Thyroid gland (tissue), 4 donors: ENCODE measurements around the gene RALB. TPM values are rescaled to one million over a fixed set of nuclear protein-coding genes. Genes with fewer than 3 reads are reported as not detected.

Source experiments
- DNase-seq, 2 donors: peaks; one replicate each; pipeline ENCODE4 v3.0.0-alpha.2; 2019
- H3K27ac ChIP-seq, 3 donors: fragments of 200-600 bp; sonication (generic); 1 replicate in 2 of 3; 2 replicates in 1 of 3; pipeline ENCODE4 v1.5.1; 2016 to 2019; ENCODE audit warnings: mild to moderate bottlenecking in 1 of 3, moderate library complexity in 1 of 3
- H3K27me3 ChIP-seq: fragments of 200-600 bp; sonication (generic); one replicate; pipeline ENCODE4 v1.5.1; 2019
- H3K36me3 ChIP-seq, 2 donors: fragments of 200-600 bp; sonication (generic); one replicate each; pipeline ENCODE4 v1.5.1; 2016 to 2019
- H3K4me1 ChIP-seq, 2 donors: fragments of 200-600 bp; sonication (generic); one replicate each; pipeline ENCODE4 v1.5.1; 2017 to 2019
- H3K4me3 ChIP-seq, 3 donors: fragments of 200-600 bp; sonication (generic); replicated peaks in 1 of 3; 1 replicate in 2 of 3; 2 replicates in 1 of 3; pipeline ENCODE4 v1.5.1; 2016; ENCODE audit warnings: mild to moderate bottlenecking in 1 of 3
- H3K9me3 ChIP-seq: fragments of 200-600 bp; sonication (generic); one replicate; pipeline ENCODE4 v1.5.1; 2017
- CTCF ChIP-seq, 6 experiments: fragments of 200-600 bp in 3 of 6; fragments of 450-650 bp in 3 of 6; sonication (generic) in 3 of 6; IDR thresholded peaks; one replicate each; pipeline ENCODE4 v1.5.1; 2016 to 2019; ENCODE audit warnings: antibody characterized with exemption in 6 of 6, mild to moderate bottlenecking in 2 of 6, inconsistent platforms in 1 of 6, moderate library complexity in 1 of 6
- POLR2A ChIP-seq, 2 donors: fragments of 450-650 bp; IDR thresholded peaks; one replicate each; pipeline ENCODE4 v1.6.1; 2017; ENCODE audit warnings: antibody characterized with exemption in 2 of 2, mild to moderate bottlenecking in 2 of 2, moderate library complexity in 1 of 2
- WGBS, 2 donors: methylation state at CpG; one replicate each; pipeline ENCODE4 v1.1.5; 2017; 5-methylcytosine and 5-hydroxymethylcytosine counted together
- intact Hi-C: fragments of 100-400 bp; cut with DNase I; formaldehyde crosslinking; loops from one replicate; pipeline ENCODE4 v1.15.1; 2023
- total RNA-seq, 4 donors: library from RNA; depleted of rRNA; stranded (reverse); fragments of >200 nt; gene quantifications; one replicate each; pipeline ENCODE4 v1.2.3, GENCODE V29; 2016

The RALB gene
- total RNA-seq, 4 donors from 2014 or later = 39.7 to 64.2 (median 45.4) TPM

GRCh38 chr2:120277505-120278205, 25.0 kb downstream of the RALB start:
- no peak overlapping the region for H3K27ac ChIP-seq
- intact Hi-C loops = no loop called here
- no peak for TF ChIP-seq CTCF (IDR thresholded peaks at IDR 0.05)
- no peak for TF ChIP-seq POLR2A (IDR thresholded peaks at IDR 0.05)

GRCh38 chr2:120278901-120279300, 26.2 kb downstream of the RALB start:
- WGBS, 2 donors = 86 to 89% methylated on average over 10 of the region's 10 CpGs
- H3K9me3 ChIP-seq = no peaks in the 10 kb centered on the region
- no peak for TF ChIP-seq POLR2A (IDR thresholded peaks at IDR 0.05)
- TF ChIP-seq CTCF (IDR thresholded peaks at IDR 0.05) = no peak
- H3K4me3 ChIP-seq = no peak overlapping the region
- intact Hi-C loops = no loop called here
- no peaks in the 10 kb centered on the region for H3K4me1 ChIP-seq
- no peak for DNase-seq
- H3K27ac ChIP-seq = no peak overlapping the region
- H3K27me3 ChIP-seq = no peaks in the 10 kb centered on the region
- H3K36me3 ChIP-seq = peaks cover 0 to 16% of the 10 kb centered on the region in 2 donors

More at GRCh38 chr2:120277505-120278205, 25.0 kb downstream of the RALB start:
- 88% methylated on average over 19 of the region's 19 CpGs for WGBS, 2 donors
- H3K27me3 ChIP-seq = no peaks in the 10 kb centered on the region
- no peaks in the 10 kb centered on the region for H3K9me3 ChIP-seq
- H3K4me3 ChIP-seq = no peak overlapping the region
- peaks cover 0 to 16% of the 10 kb centered on the region in 2 donors for H3K36me3 ChIP-seq
- no peaks in the 10 kb centered on the region for H3K4me1 ChIP-seq
- DNase-seq = no peak

- no peak for DNase-seq
- 95 to 97% methylated on average over 14 of the region's 14 CpGs for WGBS, 2 donors
- no peak for TF ChIP-seq POLR2A (IDR thresholded peaks at IDR 0.05)
- no peak for TF ChIP-seq CTCF (IDR thresholded peaks at IDR 0.05)
Observed at GRCh38 chr2:120279708-120280107, 27.1 kb downstream of the RALB start.

GRCh38 chr2:120283649-120284048, 31.0 kb downstream of the RALB start:
- Histone ChIP-seq H3K27ac (no peak overlapping the region), H3K4me3 (no peak overlapping the region), H3K27me3 (no peaks in the 10 kb centered on the region), H3K9me3 (no peaks in the 10 kb centered on the region), H3K4me1 (peaks cover 0 to 6% of the 10 kb centered on the region in 2 donors), H3K36me3 (peaks cover 0 to 13% of the 10 kb centered on the region in 2 donors)
- 70 to 73% methylated on average over 4 of the region's 4 CpGs for WGBS, 2 donors
- intact Hi-C loops = no loop called here
- TF ChIP-seq CTCF (IDR thresholded peaks at IDR 0.05) (no peak), POLR2A (IDR thresholded peaks at IDR 0.05) (no peak)
- DNase-seq = no peak

More at GRCh38 chr2:120279708-120280107, 27.1 kb downstream of the RALB start:
- intact Hi-C loops = no loop called here
- Histone ChIP-seq H3K36me3 (peaks cover 0 to 16% of the 10 kb centered on the region in 2 donors), H3K4me1 (no peaks in the 10 kb centered on the region), H3K9me3 (no peaks in the 10 kb centered on the region), H3K27ac (no peak overlapping the region), H3K4me3 (no peak overlapping the region), H3K27me3 (no peaks in the 10 kb centered on the region)

GRCh38 chr2:120285056-120285455, 32.4 kb downstream of the RALB start:
- H3K36me3 ChIP-seq = peaks cover 0 to 6% of the 10 kb centered on the region in 2 donors
- H3K4me3 ChIP-seq = no peak overlapping the region
- no peaks in the 10 kb centered on the region for H3K9me3 ChIP-seq
- H3K4me1 ChIP-seq = peaks cover 0 to 6% of the 10 kb centered on the region in 2 donors
- no peak for DNase-seq
- no peak overlapping the region for H3K27ac ChIP-seq
- intact Hi-C loops = no loop called here
- 96 to 98% methylated on average over 6 of the region's 6 CpGs for WGBS, 2 donors
- TF ChIP-seq POLR2A (IDR thresholded peaks at IDR 0.05) = no peak
- no peak for TF ChIP-seq CTCF (IDR thresholded peaks at IDR 0.05)
- no peaks in the 10 kb centered on the region for H3K27me3 ChIP-seq
